ENCODE data around the gene VILL.

Gene VILL

DNA sequence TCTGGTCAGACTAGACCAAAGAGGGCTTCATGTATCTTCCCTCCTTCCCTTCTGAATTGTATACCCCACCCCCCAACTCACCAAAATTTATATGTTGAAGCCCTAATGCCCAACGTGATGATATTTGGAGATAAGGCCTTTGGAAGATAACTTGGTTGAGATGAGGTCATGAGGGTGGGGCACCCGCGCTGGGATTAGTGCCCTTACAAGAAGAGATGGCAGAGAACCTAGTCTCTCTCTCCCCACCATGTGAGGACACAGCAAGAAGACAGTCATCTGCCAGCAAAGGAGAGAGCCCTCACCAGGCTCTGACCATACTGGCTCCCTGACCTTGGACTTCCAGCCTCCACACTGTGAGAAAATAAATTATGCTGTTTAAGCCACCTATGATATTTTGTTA, 25.4 kb downstream of the VILL start:
- no peak for DNase-seq (ENCODE audit: low read depth)
- TF ChIP-seq, protein P1, sequence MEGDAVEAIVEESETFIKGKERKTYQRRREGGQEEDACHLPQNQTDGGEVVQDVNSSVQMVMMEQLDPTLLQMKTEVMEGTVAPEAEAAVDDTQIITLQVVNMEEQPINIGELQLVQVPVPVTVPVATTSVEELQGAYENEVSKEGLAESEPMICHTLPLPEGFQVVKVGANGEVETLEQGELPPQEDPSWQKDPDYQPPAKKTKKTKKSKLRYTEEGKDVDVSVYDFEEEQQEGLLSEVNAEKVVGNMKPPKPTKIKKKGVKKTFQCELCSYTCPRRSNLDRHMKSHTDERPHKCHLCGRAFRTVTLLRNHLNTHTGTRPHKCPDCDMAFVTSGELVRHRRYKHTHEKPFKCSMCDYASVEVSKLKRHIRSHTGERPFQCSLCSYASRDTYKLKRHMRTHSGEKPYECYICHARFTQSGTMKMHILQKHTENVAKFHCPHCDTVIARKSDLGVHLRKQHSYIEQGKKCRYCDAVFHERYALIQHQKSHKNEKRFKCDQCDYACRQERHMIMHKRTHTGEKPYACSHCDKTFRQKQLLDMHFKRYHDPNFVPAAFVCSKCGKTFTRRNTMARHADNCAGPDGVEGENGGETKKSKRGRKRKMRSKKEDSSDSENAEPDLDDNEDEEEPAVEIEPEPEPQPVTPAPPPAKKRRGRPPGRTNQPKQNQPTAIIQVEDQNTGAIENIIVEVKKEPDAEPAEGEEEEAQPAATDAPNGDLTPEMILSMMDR (conservative IDR thresholded peaks at IDR 0.05; ENCODE audit: control insufficient read depth, insufficient read depth, low read depth, low read length) = no peak

DNA sequence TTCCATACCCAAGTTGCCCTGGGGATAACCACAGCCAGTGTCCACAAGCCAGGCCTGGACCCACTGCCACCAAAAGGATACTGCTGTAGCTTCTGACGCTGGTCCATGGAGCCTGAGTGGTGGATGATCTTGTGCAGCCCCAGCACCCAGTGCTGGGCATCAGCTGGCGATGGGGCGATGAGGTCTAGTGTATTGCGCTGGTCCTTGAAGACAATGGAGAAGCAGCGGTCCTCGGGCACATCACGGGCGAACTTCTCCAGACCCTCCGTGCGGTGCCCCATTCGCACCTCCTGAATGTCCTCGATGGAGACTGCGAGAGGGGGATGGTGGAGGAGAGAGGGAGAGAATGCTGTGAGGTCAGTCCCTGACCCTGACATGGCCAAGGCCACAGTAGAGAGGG, 25.8 kb downstream of the VILL start:
- no peak overlapping the region for H3K4me3 ChIP-seq (ENCODE audit: control insufficient read depth, low read depth, low read length)
- TF ChIP-seq, protein P1 (conservative IDR thresholded peaks at IDR 0.05; ENCODE audit: control insufficient read depth, insufficient read depth, low read depth, low read length) = no peak
- DNase-seq (ENCODE audit: low read depth) = no peak

More for the DNA sequence above, 25.4 kb downstream of the VILL start:
- H3K4me3 ChIP-seq (ENCODE audit: control insufficient read depth, low read depth, low read length) = no peak overlapping the region

DNA sequence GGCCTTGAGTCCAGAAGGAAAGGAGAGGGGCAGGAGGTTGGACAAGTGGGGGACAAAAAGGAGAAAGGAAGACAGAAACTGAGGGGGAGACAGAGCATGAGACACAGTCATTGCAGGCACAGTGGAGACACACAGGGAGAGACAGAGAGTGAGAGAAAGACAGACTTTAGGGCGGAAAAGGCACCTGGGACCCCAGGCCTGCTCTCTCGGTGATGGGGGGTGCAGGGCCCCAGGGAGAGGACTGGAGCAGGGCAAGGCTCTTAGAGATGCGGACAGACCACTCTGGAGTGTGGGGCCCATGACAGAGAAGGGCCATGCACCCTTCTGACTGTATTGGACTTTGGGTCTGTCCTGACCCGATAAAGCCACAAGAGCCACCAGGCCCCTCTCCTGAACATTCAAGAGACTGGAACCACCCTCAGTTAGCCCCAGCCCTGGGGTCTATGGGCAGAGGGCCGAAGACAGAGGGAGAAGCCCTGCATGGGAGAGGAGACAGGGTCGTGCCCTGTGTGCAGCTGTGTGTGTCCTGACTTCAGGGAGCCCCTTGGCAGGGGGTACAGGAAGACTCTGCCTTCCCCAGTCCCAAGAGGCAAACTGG, 26.4 kb downstream of the VILL start:
- DNase-seq (ENCODE audit: low read depth) = no peak
- TF ChIP-seq, protein P1 (conservative IDR thresholded peaks at IDR 0.05; ENCODE audit: control insufficient read depth, insufficient read depth, low read depth, low read length) = no peak

DNA sequence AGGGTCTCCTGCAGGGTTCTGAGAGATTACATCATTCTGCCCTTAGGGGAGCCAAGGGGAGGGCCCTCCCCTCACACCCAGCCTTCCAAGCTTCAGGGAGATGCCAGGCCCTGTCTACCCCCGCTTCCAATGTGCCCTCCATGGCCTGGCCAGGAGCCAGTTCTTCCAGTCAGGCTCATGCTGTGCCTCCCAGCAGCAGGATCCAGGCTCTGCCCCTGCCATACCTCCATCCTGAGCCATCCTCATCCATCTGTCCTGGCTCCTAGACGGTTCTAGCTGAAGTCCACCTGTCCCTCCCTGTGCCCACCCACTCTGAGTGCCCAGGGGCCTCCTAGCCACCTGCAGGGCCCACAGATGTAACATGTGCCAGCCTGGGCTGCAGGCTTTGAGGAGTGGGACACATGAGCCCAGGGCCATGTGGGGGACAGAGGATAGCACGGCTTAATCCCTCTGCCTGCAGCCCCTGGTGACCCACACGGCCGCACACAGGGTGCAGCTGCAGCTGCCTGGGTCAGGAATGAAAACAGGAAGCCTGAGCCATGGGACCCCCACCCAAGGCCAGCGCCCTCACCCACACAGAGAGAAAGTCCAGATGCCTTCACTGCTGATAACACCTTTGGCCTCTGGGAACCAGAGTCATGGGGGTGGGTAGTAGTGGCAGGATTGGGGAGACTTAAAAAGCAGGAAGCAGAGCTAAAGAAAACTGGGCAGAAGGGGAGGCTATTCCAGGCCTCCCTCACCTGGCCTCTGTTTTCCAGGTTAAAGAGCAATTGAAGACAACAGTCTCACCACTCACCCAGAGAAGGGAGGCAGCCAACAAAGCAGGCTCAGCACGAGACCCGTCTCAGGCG, 27.1 kb downstream of the VILL start:
- DNase-seq (ENCODE audit: low read depth) = no peak
- TF ChIP-seq, protein P1 (conservative IDR thresholded peaks at IDR 0.05; ENCODE audit: control insufficient read depth, insufficient read depth, low read depth, low read length) = no peak
- H3K4me3 ChIP-seq (ENCODE audit: control insufficient read depth, low read depth, low read length) = no peak overlapping the region

More for the DNA sequence above, 26.4 kb downstream of the VILL start:
- no peak overlapping the region for H3K4me3 ChIP-seq (ENCODE audit: control insufficient read depth, low read depth, low read length)

DNA sequence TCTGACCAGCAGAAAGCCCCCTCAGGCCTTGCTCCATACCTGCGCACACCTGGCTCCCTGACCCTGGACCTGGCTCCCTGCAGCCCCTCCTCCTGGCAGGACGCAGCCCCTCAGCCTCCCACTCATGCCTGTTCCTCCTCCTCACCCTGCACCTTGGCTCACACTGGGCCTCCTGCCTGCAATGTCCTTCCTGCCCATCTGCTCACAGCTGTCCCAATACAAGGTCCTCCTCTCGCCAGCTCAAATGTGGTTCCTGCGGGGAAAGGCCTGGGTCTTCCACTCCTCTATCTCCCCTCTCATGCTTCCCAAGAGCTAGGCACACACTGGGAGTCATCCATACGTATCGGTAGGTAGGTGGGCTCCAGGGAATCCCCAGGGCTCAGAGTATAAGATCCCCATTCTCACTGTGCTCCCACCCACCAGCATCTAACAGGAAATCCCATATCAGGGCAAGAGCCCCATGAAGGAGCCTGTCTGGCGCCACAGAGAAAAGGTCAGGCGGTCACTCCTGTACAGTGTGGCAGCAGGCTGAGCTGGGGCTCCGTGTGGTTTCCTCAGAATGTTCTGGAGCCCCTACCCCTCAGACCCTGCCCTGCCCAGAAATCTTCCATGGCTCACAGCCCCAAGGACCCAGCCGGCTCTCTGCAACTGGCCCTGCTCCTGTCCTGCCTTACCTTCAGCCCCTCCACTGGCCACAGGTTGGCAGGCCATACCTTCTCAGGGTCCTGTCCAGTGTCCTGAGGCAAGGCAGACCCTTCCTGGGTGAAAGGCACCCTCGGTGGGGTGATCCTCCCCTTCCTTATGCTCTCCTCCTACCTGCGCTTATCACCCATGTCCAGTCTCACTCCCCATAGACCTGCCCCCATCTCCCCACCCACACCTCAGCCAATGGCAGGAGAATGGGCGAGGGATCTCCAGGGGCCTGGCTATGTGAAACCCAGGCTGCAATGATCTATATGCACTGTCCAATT, 28.0 kb downstream of the VILL start:
- TF ChIP-seq, protein P1 (conservative IDR thresholded peaks at IDR 0.05; ENCODE audit: control insufficient read depth, insufficient read depth, low read depth, low read length) = no peak
- DNase-seq (ENCODE audit: low read depth) = no peak
- no peak overlapping the region for H3K4me3 ChIP-seq (ENCODE audit: control insufficient read depth, low read depth, low read length)

DNA sequence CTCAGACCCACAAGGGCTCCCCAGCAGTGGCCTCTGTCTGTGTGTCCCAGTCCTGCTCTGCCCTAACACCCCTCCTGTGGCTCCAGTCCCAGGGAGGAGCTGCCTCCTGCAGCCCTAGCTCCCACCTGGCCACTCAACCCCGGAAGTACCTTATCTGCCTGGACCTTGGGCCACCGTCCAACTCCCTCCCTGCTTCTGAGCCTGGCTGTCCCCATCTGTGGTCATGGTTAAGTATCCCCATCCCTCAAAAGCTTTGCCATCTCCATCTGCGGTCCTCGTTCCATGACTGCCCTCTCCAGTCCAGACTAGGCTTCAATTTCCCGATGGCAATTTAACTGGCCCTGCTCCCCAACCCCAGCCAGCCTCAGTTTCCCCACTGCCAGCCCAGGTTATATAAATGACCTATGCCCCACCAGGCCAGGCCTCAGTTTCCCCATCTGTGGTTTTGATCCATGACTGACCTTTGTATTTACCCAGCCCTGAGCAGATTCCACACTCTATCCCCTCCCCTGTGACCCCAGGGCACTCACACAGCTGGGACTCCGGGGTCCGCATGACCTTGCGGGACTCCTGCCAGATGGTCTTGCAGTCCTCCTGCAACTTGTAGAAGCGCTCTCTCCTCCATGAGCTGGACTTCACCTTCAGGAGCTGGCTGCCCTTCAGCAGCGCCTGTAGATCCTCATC, 29.2 kb downstream of the VILL start:
- no peak overlapping the region for H3K4me3 ChIP-seq (ENCODE audit: control insufficient read depth, low read depth, low read length)
- no peak for DNase-seq (ENCODE audit: low read depth)
- TF ChIP-seq, protein P1 (conservative IDR thresholded peaks at IDR 0.05; ENCODE audit: control insufficient read depth, insufficient read depth, low read depth, low read length) = no peak
